Astrocyte (in vitro differentiated cells and primary cell): Measurements from ENCODE around the gene APP.

ENCODE experiments used
- CTCF ChIP-seq: IDR thresholded peaks from 2 replicates; pipeline ENCODE4 v1.5.1; 2011; ENCODE audit warnings: low read depth, mild to moderate bottlenecking, inconsistent platforms, low read length, moderate library complexity; ENCODE audit not compliant: insufficient read depth
- EZH2 ChIP-seq: IDR thresholded peaks from 2 replicates; pipeline ENCODE4 v1.6.1; 2012; ENCODE audit warnings: mild to moderate bottlenecking, low read length, inconsistent platforms; ENCODE audit not compliant: insufficient read depth

GRCh38 chr21:26070121-26070520 lies 100.4 kb downstream of the APP start:
- TF ChIP-seq CTCF, result no peak
- no peak for TF ChIP-seq EZH2
